ENCODE measurements around the gene ASTN2.
A peak's percentile ranks its signal among the peaks of the same experiment; 100 is the strongest.

ASTN2 gene

GRCh38 chr9:117000834-117001233 lies 414.0 kb downstream of the ASTN2 start:
- Histone ChIP-seq H2BK120ac (ENCODE audit: low read depth, low read length) (no peak overlapping the region), H3K18ac (ENCODE audit: low read length) (no peak overlapping the region), H3K27me3 (ENCODE audit: control insufficient read depth in 3 of 3, insufficient read depth in 3 of 3, low read depth in 1 of 3, low read length in 3 of 3) (no peaks in the 10 kb centered on the region), H2AK5ac (ENCODE audit: low read depth, low read length) (no peak overlapping the region), H3K79me1 (ENCODE audit: low read depth, low read length) (no peaks in the 10 kb centered on the region), H3K36me3 (replicated peaks in 1 of 2; ENCODE audit: control insufficient read depth in 2 of 2, insufficient read depth in 2 of 2, low read length in 2 of 2) (no peaks in the 10 kb centered on the region), H3K4me2 (ENCODE audit: insufficient read depth, low read length, poor library complexity, severe bottlenecking) (no peak overlapping the region), H3K9ac (ENCODE audit: low read depth, low read length, poor library complexity) (no peak overlapping the region), H2AFZ (ENCODE audit: low read length) (no peak overlapping the region), H3K4me3 (ENCODE audit: low read length in 2 of 2) (no peak overlapping the region), H4K8ac (ENCODE audit: low read depth, low read length) (no peak overlapping the region), H2BK12ac (ENCODE audit: low read length) (no peak overlapping the region), H3K27ac (replicated peaks; ENCODE audit: low read length) (no peak overlapping the region), H3K4me1 (ENCODE audit: control insufficient read depth in 2 of 2, insufficient read depth in 1 of 2, low read depth in 1 of 2, low read length in 2 of 2) (no peaks in the 10 kb centered on the region), H3K14ac (ENCODE audit: low read length) (no peak overlapping the region), H3K4ac (ENCODE audit: low read length) (no peak overlapping the region), H3K23ac (ENCODE audit: low read depth, low read length, poor library complexity) (no peak overlapping the region), H2BK5ac (ENCODE audit: low read length) (no peak overlapping the region), H2BK15ac (ENCODE audit: low read length) (no peak overlapping the region), H4K91ac (ENCODE audit: low read depth, low read length, poor library complexity) (no peak overlapping the region), H3K9me3 (replicated peaks in 1 of 2; ENCODE audit: control insufficient read depth in 2 of 2, insufficient read depth in 1 of 2, low read depth in 1 of 2, low read length in 2 of 2) (no peaks in the 10 kb centered on the region)
- no peak for DNase-seq (ENCODE audit: low spot score)

GRCh38 chr9:117000196-117000723 lies 414.6 kb downstream of the ASTN2 start:
- no peaks in the 10 kb centered on the region for H3K79me1 ChIP-seq (ENCODE audit: low read depth, low read length)
- no peak overlapping the region for H2BK5ac ChIP-seq (ENCODE audit: low read length)
- no peak overlapping the region for H2AK5ac ChIP-seq (ENCODE audit: low read depth, low read length)
- no peak overlapping the region for H3K9ac ChIP-seq (ENCODE audit: low read depth, low read length, poor library complexity)
- H4K91ac ChIP-seq (ENCODE audit: low read depth, low read length, poor library complexity), result no peak overlapping the region
- no peak overlapping the region for H2BK15ac ChIP-seq (ENCODE audit: low read length)
- no peak overlapping the region for H3K14ac ChIP-seq (ENCODE audit: low read length)
- H3K18ac ChIP-seq (ENCODE audit: low read length), result no peak overlapping the region
- H3K27ac ChIP-seq (replicated peaks; ENCODE audit: low read length), result no peak overlapping the region
- H3K9me3 ChIP-seq (replicated peaks in 1 of 2; ENCODE audit: control insufficient read depth in 2 of 2, insufficient read depth in 1 of 2, low read depth in 1 of 2, low read length in 2 of 2), result no peaks in the 10 kb centered on the region
- no peaks in the 10 kb centered on the region for H3K36me3 ChIP-seq (replicated peaks in 1 of 2; ENCODE audit: control insufficient read depth in 2 of 2, insufficient read depth in 2 of 2, low read length in 2 of 2)
- H2BK120ac ChIP-seq (ENCODE audit: low read depth, low read length), result no peak overlapping the region
- no peak for DNase-seq (ENCODE audit: low spot score)
- no peak overlapping the region for H3K4me3 ChIP-seq (ENCODE audit: low read length in 2 of 2)
- no peak overlapping the region for H4K8ac ChIP-seq (ENCODE audit: low read depth, low read length)
- no peak overlapping the region for H2BK12ac ChIP-seq (ENCODE audit: low read length)
- H3K4ac ChIP-seq (ENCODE audit: low read length), result no peak overlapping the region
- no peak overlapping the region for H3K4me2 ChIP-seq (ENCODE audit: insufficient read depth, low read length, poor library complexity, severe bottlenecking)
- H3K23ac ChIP-seq (ENCODE audit: low read depth, low read length, poor library complexity), result no peak overlapping the region
- H3K4me1 ChIP-seq (ENCODE audit: control insufficient read depth in 2 of 2, insufficient read depth in 1 of 2, low read depth in 1 of 2, low read length in 2 of 2), result no peaks in the 10 kb centered on the region
- H3K27me3 ChIP-seq (ENCODE audit: control insufficient read depth in 3 of 3, insufficient read depth in 3 of 3, low read depth in 1 of 3, low read length in 3 of 3), result no peaks in the 10 kb centered on the region
- no CpG with 5 or more reads among the region's 2 CpGs for WGBS, 2 donors (ENCODE audit: extremely low coverage in 2 of 2, insufficient read length in 2 of 2, insufficient replicate concordance in 1 of 2)
- H2AFZ ChIP-seq (ENCODE audit: low read length), result no peak overlapping the region

- Histone ChIP-seq H3K79me1 (ENCODE audit: low read depth, low read length) (no peaks in the 10 kb centered on the region), H3K27me3 (ENCODE audit: control insufficient read depth in 3 of 3, insufficient read depth in 3 of 3, low read depth in 1 of 3, low read length in 3 of 3) (no peaks in the 10 kb centered on the region), H3K4ac (ENCODE audit: low read length) (no peak overlapping the region), H3K14ac (ENCODE audit: low read length) (no peak overlapping the region), H4K91ac (ENCODE audit: low read depth, low read length, poor library complexity) (no peak overlapping the region), H3K9me3 (replicated peaks in 1 of 2; ENCODE audit: control insufficient read depth in 2 of 2, insufficient read depth in 1 of 2, low read depth in 1 of 2, low read length in 2 of 2) (no peaks in the 10 kb centered on the region), H3K9ac (ENCODE audit: low read depth, low read length, poor library complexity) (no peak overlapping the region), H2BK15ac (ENCODE audit: low read length) (no peak overlapping the region), H3K36me3 (replicated peaks in 1 of 2; ENCODE audit: control insufficient read depth in 2 of 2, insufficient read depth in 2 of 2, low read length in 2 of 2) (no peaks in the 10 kb centered on the region), H3K23ac (ENCODE audit: low read depth, low read length, poor library complexity) (no peak overlapping the region), H3K27ac (replicated peaks; ENCODE audit: low read length) (no peak overlapping the region), H2AK5ac (ENCODE audit: low read depth, low read length) (no peak overlapping the region), H3K4me2 (ENCODE audit: insufficient read depth, low read length, poor library complexity, severe bottlenecking) (peak overlapping the region; percentile 2), H3K4me1 (ENCODE audit: control insufficient read depth in 2 of 2, insufficient read depth in 1 of 2, low read depth in 1 of 2, low read length in 2 of 2) (no peaks in the 10 kb centered on the region), H3K18ac (ENCODE audit: low read length) (no peak overlapping the region), H4K8ac (ENCODE audit: low read depth, low read length) (no peak overlapping the region), H2BK120ac (ENCODE audit: low read depth, low read length) (no peak overlapping the region), H2BK12ac (ENCODE audit: low read length) (no peak overlapping the region), H3K4me3 (ENCODE audit: low read length in 2 of 2) (no peak overlapping the region), H2AFZ (ENCODE audit: low read length) (no peak overlapping the region), H2BK5ac (ENCODE audit: low read length) (no peak overlapping the region)
- peak; percentile 54 for DNase-seq (ENCODE audit: low spot score)
Observed at GRCh38 chr9:116998305-116998704, 416.6 kb downstream of the ASTN2 start.

DNA sequence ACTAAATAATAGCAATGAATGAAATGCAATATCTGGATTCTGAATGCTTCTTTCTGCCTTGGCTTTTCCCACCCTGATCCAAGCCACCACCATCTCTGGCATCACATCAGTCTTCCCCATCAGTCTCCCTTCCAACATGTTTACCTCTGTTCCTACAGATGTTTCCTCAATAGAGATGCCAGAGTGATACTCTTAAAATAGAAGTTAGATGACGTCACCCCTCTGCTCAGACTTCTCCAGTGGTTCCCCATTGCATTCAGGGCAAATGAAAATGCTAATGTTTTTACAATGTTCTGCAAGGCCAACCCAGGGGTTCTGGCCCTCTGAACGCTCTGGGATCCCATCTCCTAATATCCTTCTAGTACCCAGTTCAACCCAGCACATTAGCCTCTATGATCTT lies 422.0 kb downstream of the ASTN2 start:
- H3K27ac ChIP-seq (replicated peaks; ENCODE audit: low read length), result no peak overlapping the region
- H4K8ac ChIP-seq (ENCODE audit: low read depth, low read length), result no peak overlapping the region
- H3K14ac ChIP-seq (ENCODE audit: low read length), result no peak overlapping the region
- H3K27me3 ChIP-seq (ENCODE audit: control insufficient read depth in 3 of 3, insufficient read depth in 3 of 3, low read depth in 1 of 3, low read length in 3 of 3), result no peaks in the 10 kb centered on the region
- no peak overlapping the region for H3K9ac ChIP-seq (ENCODE audit: low read depth, low read length, poor library complexity)
- no peak overlapping the region for H2AFZ ChIP-seq (ENCODE audit: low read length)
- H3K36me3 ChIP-seq (replicated peaks in 1 of 2; ENCODE audit: control insufficient read depth in 2 of 2, insufficient read depth in 2 of 2, low read length in 2 of 2), result no peaks in the 10 kb centered on the region
- DNase-seq (ENCODE audit: low spot score), result no peak
- no peak overlapping the region for H2BK120ac ChIP-seq (ENCODE audit: low read depth, low read length)
- H3K23ac ChIP-seq (ENCODE audit: low read depth, low read length, poor library complexity), result no peak overlapping the region
- no peak overlapping the region for H2BK5ac ChIP-seq (ENCODE audit: low read length)
- no peak overlapping the region for H3K4me2 ChIP-seq (ENCODE audit: insufficient read depth, low read length, poor library complexity, severe bottlenecking)
- H3K79me1 ChIP-seq (ENCODE audit: low read depth, low read length), result no peaks in the 10 kb centered on the region
- H3K4me1 ChIP-seq (ENCODE audit: control insufficient read depth in 2 of 2, insufficient read depth in 1 of 2, low read depth in 1 of 2, low read length in 2 of 2), result peaks cover 0 to 2% of the 10 kb centered on the region in 2 donors
- no peak overlapping the region for H4K91ac ChIP-seq (ENCODE audit: low read depth, low read length, poor library complexity)
- H3K18ac ChIP-seq (ENCODE audit: low read length), result peak overlapping the region; percentile 15
- no peak overlapping the region for H3K4ac ChIP-seq (ENCODE audit: low read length)
- no peak overlapping the region for H2AK5ac ChIP-seq (ENCODE audit: low read depth, low read length)
- no CpG with 5 or more reads among the region's 2 CpGs for WGBS, 2 donors (ENCODE audit: extremely low coverage in 2 of 2, insufficient read length in 2 of 2, insufficient replicate concordance in 1 of 2)
- no peak overlapping the region for H2BK15ac ChIP-seq (ENCODE audit: low read length)
- H3K4me3 ChIP-seq (ENCODE audit: low read length in 2 of 2), result no peak overlapping the region
- H2BK12ac ChIP-seq (ENCODE audit: low read length), result no peak overlapping the region
- H3K9me3 ChIP-seq (replicated peaks in 1 of 2; ENCODE audit: control insufficient read depth in 2 of 2, insufficient read depth in 1 of 2, low read depth in 1 of 2, low read length in 2 of 2), result peaks cover 0 to 2% of the 10 kb centered on the region in 2 donors
